Testis (tissue), 3 donors: ENCODE measurements around the gene TP53AIP1. TPM values are rescaled to one million over a fixed set of nuclear protein-coding genes. Genes with fewer than 3 reads are reported as not detected.
"Not testable (repeated sequence)": the region's sequence is repeated elsewhere in the genome, so short reads cannot be mapped to it uniquely, and the experiment has no call there.

Experiments
- DNase-seq: peaks from one replicate; pipeline ENCODE4 v3.0.0-alpha.2; 2019
- H3K27ac ChIP-seq, 2 donors: fragments of 200-600 bp; sonication (generic); one replicate each; pipeline ENCODE4 v1.5.1; 2019
- H3K27me3 ChIP-seq: fragments of 200-600 bp; sonication (generic); one replicate; pipeline ENCODE4 v1.5.1; 2019
- H3K36me3 ChIP-seq: fragments of 200-600 bp; sonication (generic); one replicate; pipeline ENCODE4 v1.5.1; 2017; ENCODE audit warnings: low read depth; ENCODE audit errors: missing control alignments
- H3K4me1 ChIP-seq: fragments of 200-600 bp; sonication (generic); one replicate; pipeline ENCODE4 v1.5.1; 2019
- H3K4me3 ChIP-seq, 2 donors: fragments of 200-600 bp; sonication (generic); one replicate each; pipeline ENCODE4 v1.5.1; 2017 to 2019
- H3K9me3 ChIP-seq: fragments of 200-600 bp; sonication (generic); one replicate; pipeline ENCODE4 v1.5.1; 2017
- POLR2A ChIP-seq: fragments of 450-650 bp; IDR thresholded peaks from one replicate; pipeline ENCODE4 v1.6.1; 2017; ENCODE audit warnings: antibody characterized with exemption, mild to moderate bottlenecking, moderate library complexity
- WGBS, 2 donors: methylation state at CpG; one replicate each; pipeline ENCODE4 v1.1.5; 2018; 5-methylcytosine and 5-hydroxymethylcytosine counted together
- intact Hi-C: fragments of 100-400 bp; cut with DNase I; formaldehyde crosslinking; loops from one replicate; pipeline ENCODE4 v1.15.1; 2023; ENCODE audit warnings: low total_unique reads
- polyA plus RNA-seq: library from polyadenylated mRNA; stranded (reverse); fragments of 350-450 nt; fragmentation: Illumina TruSeq; extraction: RNeasy Lipid Tissue Mini Kit (QIAGEN cat#74804); gene quantifications from one replicate; pipeline ENCODE4 v1.2.3, GENCODE V29; 2014; ENCODE audit warnings: low read depth, low replicate concordance; ENCODE audit not compliant: insufficient read depth
- total RNA-seq, 2 donors: library from RNA; depleted of rRNA; stranded (reverse); fragments of >200 nt; gene quantifications; one replicate each; pipeline ENCODE4 v1.2.3, GENCODE V29; 2016
- TF ChIP-seq, protein P1 (sequence below), 3 experiments: fragments of 450-650 bp in 2 of 3; fragments of 200-600 bp in 1 of 3; sonication (generic) in 1 of 3; IDR thresholded peaks; one replicate each; pipeline ENCODE4 v1.5.1; 2016 to 2019; ENCODE audit warnings: antibody characterized with exemption in 3 of 3, mild to moderate bottlenecking in 2 of 3, moderate library complexity in 1 of 3

The TP53AIP1 gene
- total and polyA plus RNA-seq, 3 donors from 2014 or later, result 0.94 to 1.8 (median 1.1) TPM

DNA sequence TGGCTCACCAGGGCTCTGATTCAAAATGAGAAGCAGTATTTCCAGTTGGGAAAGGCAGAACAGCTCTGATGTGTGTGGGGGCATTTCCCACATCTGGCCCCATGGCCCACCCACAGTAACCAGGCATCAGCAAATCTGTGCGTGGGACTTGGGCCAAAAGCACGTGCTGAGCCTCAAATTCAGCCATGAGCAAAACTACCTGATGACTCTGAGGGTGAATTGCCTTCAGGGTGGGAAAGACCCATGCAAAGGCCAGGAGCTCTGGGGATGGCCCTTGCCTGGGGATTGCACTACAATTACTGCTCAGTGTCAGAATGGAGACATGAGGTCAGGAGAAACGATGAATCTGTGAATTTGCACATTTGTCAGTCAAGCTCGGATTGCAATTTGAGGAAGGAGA, 20.9 kb downstream of the TP53AIP1 start:
- 87 to 90% methylated on average over 4 of the region's 4 CpGs for WGBS, 2 donors
- no peak for DNase-seq
- Histone ChIP-seq H3K9me3 (no peaks in the 10 kb centered on the region), H3K4me3 (no peak overlapping the region), H3K36me3 (no peaks in the 10 kb centered on the region), H3K27me3 (no peaks in the 10 kb centered on the region), H3K4me1 (no peaks in the 10 kb centered on the region), H3K27ac (no peak overlapping the region)
- no peak for TF ChIP-seq POLR2A
- TF ChIP-seq, protein P1, sequence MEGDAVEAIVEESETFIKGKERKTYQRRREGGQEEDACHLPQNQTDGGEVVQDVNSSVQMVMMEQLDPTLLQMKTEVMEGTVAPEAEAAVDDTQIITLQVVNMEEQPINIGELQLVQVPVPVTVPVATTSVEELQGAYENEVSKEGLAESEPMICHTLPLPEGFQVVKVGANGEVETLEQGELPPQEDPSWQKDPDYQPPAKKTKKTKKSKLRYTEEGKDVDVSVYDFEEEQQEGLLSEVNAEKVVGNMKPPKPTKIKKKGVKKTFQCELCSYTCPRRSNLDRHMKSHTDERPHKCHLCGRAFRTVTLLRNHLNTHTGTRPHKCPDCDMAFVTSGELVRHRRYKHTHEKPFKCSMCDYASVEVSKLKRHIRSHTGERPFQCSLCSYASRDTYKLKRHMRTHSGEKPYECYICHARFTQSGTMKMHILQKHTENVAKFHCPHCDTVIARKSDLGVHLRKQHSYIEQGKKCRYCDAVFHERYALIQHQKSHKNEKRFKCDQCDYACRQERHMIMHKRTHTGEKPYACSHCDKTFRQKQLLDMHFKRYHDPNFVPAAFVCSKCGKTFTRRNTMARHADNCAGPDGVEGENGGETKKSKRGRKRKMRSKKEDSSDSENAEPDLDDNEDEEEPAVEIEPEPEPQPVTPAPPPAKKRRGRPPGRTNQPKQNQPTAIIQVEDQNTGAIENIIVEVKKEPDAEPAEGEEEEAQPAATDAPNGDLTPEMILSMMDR (IDR thresholded peaks at IDR 0.05), result no peak
- intact Hi-C loops, result no loop called here

- TF ChIP-seq POLR2A, result no peak
- 86 to 93% methylated on average over 5 to 15 of the region's 15 CpGs for WGBS, 2 donors
- no peaks in the 10 kb centered on the region for H3K9me3 ChIP-seq
- no peak overlapping the region for H3K27ac ChIP-seq
- no peak overlapping the region for H3K4me3 ChIP-seq
- DNase-seq, result no peak
- H3K4me1 ChIP-seq, result no peaks in the 10 kb centered on the region
- no peaks in the 10 kb centered on the region for H3K27me3 ChIP-seq
- intact Hi-C loops, result no loop called here
- H3K36me3 ChIP-seq, result no peaks in the 10 kb centered on the region
Measured at GRCh38 chr11:128920666-128921065, 22.0 kb downstream of the TP53AIP1 start.

DNA sequence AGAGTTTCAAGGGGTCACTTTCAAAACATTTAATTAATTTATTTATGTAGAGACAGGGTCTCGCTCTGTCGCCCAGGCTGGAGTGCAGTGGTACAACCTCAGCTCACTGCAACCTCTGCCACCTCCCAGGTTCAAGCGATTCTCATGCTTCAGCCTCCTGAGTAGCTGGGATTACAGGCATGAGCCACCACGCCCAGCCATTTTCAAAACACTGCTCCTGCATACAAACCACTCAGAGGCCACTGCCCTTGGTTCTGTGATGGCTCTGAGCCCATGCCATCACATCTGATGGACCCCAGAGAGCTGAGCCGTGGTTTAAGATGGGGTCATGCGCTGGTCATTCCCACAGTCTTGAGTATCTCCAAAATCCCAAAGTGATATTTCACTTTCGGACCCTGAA, 23.0 kb downstream of the TP53AIP1 start:
- H3K27me3 ChIP-seq, H3K9me3 ChIP-seq, H3K4me1 ChIP-seq, H3K27ac ChIP-seq, DNase-seq, H3K4me3 ChIP-seq, H3K36me3 ChIP-seq, intact Hi-C loops: not testable (repeated sequence)
- 76 to 91% methylated on average over 7 of the region's 7 CpGs for WGBS, 2 donors

DNA sequence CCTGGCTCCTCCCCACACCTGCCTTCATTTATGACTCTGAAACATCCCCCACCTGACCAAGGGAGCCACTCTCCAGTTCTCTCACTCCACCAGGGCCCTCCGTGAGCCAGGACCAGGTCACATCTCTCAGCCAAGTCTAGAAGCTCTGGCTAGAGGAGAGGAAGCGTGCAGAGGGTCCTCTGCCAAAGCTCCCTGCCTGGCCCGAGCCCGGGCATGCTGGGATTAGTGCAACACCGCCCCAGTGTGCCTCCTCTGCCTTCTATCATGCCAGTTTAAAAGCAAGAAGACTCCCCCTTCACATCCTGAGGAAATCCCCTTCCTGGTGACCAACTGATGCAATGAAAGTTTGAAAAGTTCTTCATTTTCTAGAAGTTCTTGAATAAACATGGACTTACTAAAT, 23.5 kb downstream of the TP53AIP1 start:
- Histone ChIP-seq H3K9me3 (no peaks in the 10 kb centered on the region), H3K36me3 (no peaks in the 10 kb centered on the region), H3K4me3 (no peak overlapping the region), H3K27me3 (no peaks in the 10 kb centered on the region), H3K27ac (no peak overlapping the region), H3K4me1 (no peaks in the 10 kb centered on the region)
- no peak for DNase-seq
- WGBS, 2 donors, result 66 to 92% methylated on average over 4 to 5 of the region's 5 CpGs
- intact Hi-C loops, result no loop called here
- TF ChIP-seq, protein P1 (IDR thresholded peaks at IDR 0.05), result no peak
- no peak for TF ChIP-seq POLR2A

DNA sequence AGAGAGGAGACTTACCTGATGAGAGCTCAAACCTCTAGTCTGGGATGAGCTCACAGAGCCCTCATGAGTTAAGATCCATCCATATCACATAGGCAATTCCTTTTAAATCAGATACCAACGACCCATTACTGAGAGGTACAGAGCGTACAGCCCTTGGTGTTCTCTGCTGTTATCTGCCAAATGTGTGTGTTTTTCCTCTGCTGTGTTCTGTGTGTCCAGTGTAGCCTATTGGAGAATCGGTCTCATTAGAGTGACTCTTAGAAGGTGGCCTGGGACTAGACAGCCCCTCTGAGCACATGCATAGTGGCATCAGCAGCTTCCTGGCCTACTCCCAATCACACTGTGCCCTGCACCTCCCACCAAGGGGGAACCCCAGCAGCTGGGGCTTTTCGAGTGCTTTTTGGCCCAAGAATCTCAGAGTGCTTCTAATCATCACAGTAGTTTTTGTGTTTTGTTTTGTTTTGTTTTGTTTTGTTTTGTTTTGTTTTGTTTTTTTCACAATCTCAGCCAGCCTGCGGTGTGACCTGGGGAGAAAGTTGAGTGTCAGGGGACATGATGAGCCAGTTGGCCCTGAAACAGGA, 25.4 kb downstream of the TP53AIP1 start:
- 33 to 37% methylated on average over 4 to 5 of the region's 5 CpGs for WGBS, 2 donors
- no peak for DNase-seq
- no peaks in the 10 kb centered on the region for H3K36me3 ChIP-seq
- H3K4me3 ChIP-seq, result no peak overlapping the region
- H3K27ac ChIP-seq, result no peak overlapping the region
- H3K9me3 ChIP-seq, result no peaks in the 10 kb centered on the region
- intact Hi-C loops, result no loop called here
- H3K27me3 ChIP-seq, result no peaks in the 10 kb centered on the region
- TF ChIP-seq, protein P1 (IDR thresholded peaks at IDR 0.05), result no peak
- no peaks in the 10 kb centered on the region for H3K4me1 ChIP-seq

GRCh38 chr11:128916681-128917080, 26.0 kb downstream of the TP53AIP1 start:
- intact Hi-C loops, result no loop called here
- WGBS, 2 donors, result 91 to 100% methylated on average over 1 to 2 of the region's 2 CpGs

More at GRCh38 chr11:128916681-128917080, 26.0 kb downstream of the TP53AIP1 start:
- DNase-seq, result no peak
- Histone ChIP-seq H3K9me3 (no peaks in the 10 kb centered on the region), H3K36me3 (no peaks in the 10 kb centered on the region), H3K4me3 (no peak overlapping the region), H3K4me1 (no peaks in the 10 kb centered on the region), H3K27ac (no peak overlapping the region), H3K27me3 (no peaks in the 10 kb centered on the region)
- TF ChIP-seq, protein P1 (IDR thresholded peaks at IDR 0.05), result no peak
- no peak for TF ChIP-seq POLR2A
